OCI-LY3 (cell line): ENCODE measurements around the gene MAP2K7.

ENCODE experiments used
- H2AFZ ChIP-seq: fragments of 200-600, 300-600 bp; shearing (Covaris generic); 2 replicates; pipeline ENCODE4 v1.6.0; 2014; ENCODE audit warnings: antibody characterized with exemption, low read depth, low read length
- H3K27ac ChIP-seq: fragments of 200-600, 300-600 bp; sonication (generic); 2 replicates; pipeline ENCODE4 v1.5.1; 2014; ENCODE audit warnings: mild to moderate bottlenecking, low read length, moderate library complexity, mixed read lengths
- H3K27me3 ChIP-seq: fragments of 200-600, 300-600 bp; sonication (generic); 2 replicates; pipeline ENCODE4 v1.6.1; 2014; ENCODE audit warnings: low read depth, low read length, mixed read lengths
- H3K36me3 ChIP-seq: fragments of 200-600, 300-600 bp; sonication (generic); replicated peaks from 2 replicates; pipeline ENCODE3; 2014; ENCODE audit warnings: low read depth, low read length, mixed read lengths
- H3K4me1 ChIP-seq: fragments of 300-600, 200-600 bp; sonication (generic); 2 replicates; pipeline ENCODE4 v1.6.1; 2014; ENCODE audit warnings: low read length, mixed read lengths
- H3K4me2 ChIP-seq: fragments of 200-600, 300-600 bp; sonication (generic); 2 replicates; pipeline ENCODE4 v1.6.1; 2014; ENCODE audit warnings: low read length, mixed read lengths
- H3K4me3 ChIP-seq: fragments of 300-600, 200-600 bp; sonication (generic); 2 replicates; pipeline ENCODE4 v1.5.1; 2014; ENCODE audit warnings: antibody characterized with exemption, mild to moderate bottlenecking, low read length, moderate library complexity
- H3K79me2 ChIP-seq: fragments of 300-600, 200-600 bp; shearing (Covaris generic); 2 replicates; pipeline ENCODE4 v1.6.1; 2014; ENCODE audit warnings: mild to moderate bottlenecking, low read length, mixed read lengths
- H3K9ac ChIP-seq: fragments of 300-600, 200-600 bp; shearing (Covaris generic); 2 replicates; pipeline ENCODE4 v1.6.0; 2014; ENCODE audit warnings: mild to moderate bottlenecking, low read length, moderate library complexity
- H3K9me3 ChIP-seq: fragments of 200-600, 300-600 bp; shearing (Covaris generic); 2 replicates; pipeline ENCODE4 v1.6.1; 2014; ENCODE audit warnings: low read length, mixed read lengths; ENCODE audit not compliant: insufficient read depth
- H4K20me1 ChIP-seq: fragments of 200-600, 300-600 bp; sonication (generic); 2 replicates; pipeline ENCODE4 v1.6.1; 2016; ENCODE audit warnings: low read length, mixed read lengths; ENCODE audit not compliant: insufficient read depth
- EZH2phosphoT487 ChIP-seq: fragments of 200-600 bp; shearing (Covaris generic); IDR thresholded peaks from 2 replicates; pipeline ENCODE4 v1.6.1; 2018; ENCODE audit warnings: antibody characterized with exemption, mixed run types, low read depth
- TF ChIP-seq, protein P1 (sequence below): fragments of 200-600, 300-600 bp; sonication (generic); IDR thresholded peaks from 2 replicates; pipeline ENCODE4 v1.5.1; 2014; ENCODE audit warnings: antibody characterized with exemption, low read length, low read depth

Gene MAP2K7

GRCh38 chr19:7922836-7923195, 19.1 kb downstream of the MAP2K7 start:
- H2AFZ ChIP-seq, result no peak overlapping the region
- H3K79me2 ChIP-seq, result no peaks in the 10 kb centered on the region
- peaks cover 8% of the 10 kb centered on the region for H3K4me1 ChIP-seq
- H3K4me3 ChIP-seq, result no peak overlapping the region
- H3K9ac ChIP-seq, result no peak overlapping the region
- no peak overlapping the region for H3K4me2 ChIP-seq
- no peaks in the 10 kb centered on the region for H3K9me3 ChIP-seq
- H4K20me1 ChIP-seq, result peaks cover 7% of the 10 kb centered on the region; the same call in 1 of the 2 replicates
- no peaks in the 10 kb centered on the region for H3K27me3 ChIP-seq
- peaks cover 14% of the 10 kb centered on the region for H3K36me3 ChIP-seq
- TF ChIP-seq, protein P1, sequence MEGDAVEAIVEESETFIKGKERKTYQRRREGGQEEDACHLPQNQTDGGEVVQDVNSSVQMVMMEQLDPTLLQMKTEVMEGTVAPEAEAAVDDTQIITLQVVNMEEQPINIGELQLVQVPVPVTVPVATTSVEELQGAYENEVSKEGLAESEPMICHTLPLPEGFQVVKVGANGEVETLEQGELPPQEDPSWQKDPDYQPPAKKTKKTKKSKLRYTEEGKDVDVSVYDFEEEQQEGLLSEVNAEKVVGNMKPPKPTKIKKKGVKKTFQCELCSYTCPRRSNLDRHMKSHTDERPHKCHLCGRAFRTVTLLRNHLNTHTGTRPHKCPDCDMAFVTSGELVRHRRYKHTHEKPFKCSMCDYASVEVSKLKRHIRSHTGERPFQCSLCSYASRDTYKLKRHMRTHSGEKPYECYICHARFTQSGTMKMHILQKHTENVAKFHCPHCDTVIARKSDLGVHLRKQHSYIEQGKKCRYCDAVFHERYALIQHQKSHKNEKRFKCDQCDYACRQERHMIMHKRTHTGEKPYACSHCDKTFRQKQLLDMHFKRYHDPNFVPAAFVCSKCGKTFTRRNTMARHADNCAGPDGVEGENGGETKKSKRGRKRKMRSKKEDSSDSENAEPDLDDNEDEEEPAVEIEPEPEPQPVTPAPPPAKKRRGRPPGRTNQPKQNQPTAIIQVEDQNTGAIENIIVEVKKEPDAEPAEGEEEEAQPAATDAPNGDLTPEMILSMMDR, result no peak
- TF ChIP-seq EZH2phosphoT487, result no peak
- H3K27ac ChIP-seq, result no peak overlapping the region

- H3K4me2 ChIP-seq, result no peak overlapping the region
- peaks cover 21% of the 10 kb centered on the region for H3K36me3 ChIP-seq
- TF ChIP-seq EZH2phosphoT487, result no peak
- TF ChIP-seq, protein P1, result no peak
- H3K27me3 ChIP-seq, result no peaks in the 10 kb centered on the region
- H3K4me1 ChIP-seq, result peaks cover 8% of the 10 kb centered on the region
- no peak overlapping the region for H3K9ac ChIP-seq
- no peak overlapping the region for H3K27ac ChIP-seq
- no peaks in the 10 kb centered on the region for H3K79me2 ChIP-seq
- H4K20me1 ChIP-seq, result peaks cover 7% of the 10 kb centered on the region; the same call in 1 of the 2 replicates
- no peak overlapping the region for H2AFZ ChIP-seq
- no peak overlapping the region for H3K4me3 ChIP-seq
- H3K9me3 ChIP-seq, result no peaks in the 10 kb centered on the region
Measured at GRCh38 chr19:7923295-7924191, 19.9 kb downstream of the MAP2K7 start.

GRCh38 chr19:7924241-7924640, 20.6 kb downstream of the MAP2K7 start:
- no peak for TF ChIP-seq EZH2phosphoT487
- TF ChIP-seq, protein P1, result no peak
- no peak overlapping the region for H2AFZ ChIP-seq
- H4K20me1 ChIP-seq, result peaks cover 7% of the 10 kb centered on the region; the same call in 1 of the 2 replicates
- H3K36me3 ChIP-seq, result peaks cover 21% of the 10 kb centered on the region
- H3K27me3 ChIP-seq, result no peaks in the 10 kb centered on the region
- H3K4me1 ChIP-seq, result peaks cover 8% of the 10 kb centered on the region
- H3K27ac ChIP-seq, result no peak overlapping the region
- no peak overlapping the region for H3K9ac ChIP-seq
- H3K9me3 ChIP-seq, result no peaks in the 10 kb centered on the region
- H3K4me2 ChIP-seq, result no peak overlapping the region
- H3K4me3 ChIP-seq, result no peak overlapping the region
- H3K79me2 ChIP-seq, result no peaks in the 10 kb centered on the region

- Histone ChIP-seq H3K27me3 (no peaks in the 10 kb centered on the region), H3K27ac (no peak overlapping the region), H3K4me3 (no peak overlapping the region), H3K9ac (no peak overlapping the region), H2AFZ (no peak overlapping the region), H3K79me2 (no peaks in the 10 kb centered on the region), H4K20me1 (peaks cover 7% of the 10 kb centered on the region; the same call in 1 of the 2 replicates), H3K9me3 (no peaks in the 10 kb centered on the region), H3K4me1 (peaks cover 7% of the 10 kb centered on the region), H3K36me3 (peaks cover 21% of the 10 kb centered on the region), H3K4me2 (no peak overlapping the region)
- TF ChIP-seq, protein P1, result no peak
- TF ChIP-seq EZH2phosphoT487, result no peak
Measured at GRCh38 chr19:7924651-7925170, 21.0 kb downstream of the MAP2K7 start.
